Measurements from ENCODE around the gene USP48. TPM values are rescaled to one million over a fixed set of nuclear protein-coding genes. Genes with fewer than 3 reads are reported as not detected.
"Not testable (repeated sequence)": the region's sequence is repeated elsewhere in the genome, so short reads cannot be mapped to it uniquely, and the experiment has no call there.

The USP48 gene
- total RNA-seq, 1 donor from 2014 or later: 74.6 TPM

DNA sequence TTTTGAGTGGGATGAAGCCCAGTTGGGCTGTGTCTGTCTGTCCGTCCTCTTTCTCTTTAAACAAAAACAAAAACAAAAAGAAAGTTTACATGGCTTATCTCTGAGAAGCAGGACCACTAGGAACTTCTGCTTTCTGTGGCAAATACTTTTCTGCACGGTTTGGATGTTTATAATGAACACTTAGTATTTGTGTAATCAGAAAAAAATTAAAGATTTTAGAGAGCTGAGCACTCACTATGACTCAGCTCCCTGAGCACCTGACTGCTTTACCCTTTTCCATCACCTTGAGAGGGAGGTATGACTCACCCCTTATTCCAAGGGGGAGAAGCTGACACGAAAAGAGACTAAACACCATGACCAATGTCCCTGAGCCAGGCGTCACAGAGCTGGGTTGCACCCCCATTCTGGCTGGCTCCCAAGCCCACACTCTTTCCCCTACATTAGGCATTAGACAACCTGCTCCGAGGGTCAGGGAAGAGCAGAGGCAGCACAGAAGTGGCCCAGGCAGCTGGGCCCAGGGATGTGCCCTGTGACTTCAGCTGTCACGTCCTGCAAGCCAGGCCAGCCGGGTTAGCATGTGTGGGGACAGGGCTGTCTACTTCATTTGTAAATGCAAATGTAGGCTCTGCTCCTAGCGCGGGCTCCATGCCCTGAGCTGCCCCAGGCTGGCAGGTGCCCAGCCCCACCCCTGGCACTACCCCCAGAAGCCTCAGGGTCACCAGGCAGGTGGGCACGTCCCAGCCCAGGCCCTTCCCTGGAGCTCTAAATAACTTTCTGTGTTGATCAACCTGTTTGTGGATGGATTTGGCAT lies 144.2 kb downstream of the USP48 start:
- DNase-seq (ENCODE audit: low spot score): no peak

- no peak for DNase-seq (ENCODE audit: low spot score)
Measured at GRCh38 chr1:21637514-21637913, 145.4 kb downstream of the USP48 start.

- no peak for DNase-seq (ENCODE audit: low spot score)
Measured at GRCh38 chr1:21636029-21636428, 146.9 kb downstream of the USP48 start.

DNA sequence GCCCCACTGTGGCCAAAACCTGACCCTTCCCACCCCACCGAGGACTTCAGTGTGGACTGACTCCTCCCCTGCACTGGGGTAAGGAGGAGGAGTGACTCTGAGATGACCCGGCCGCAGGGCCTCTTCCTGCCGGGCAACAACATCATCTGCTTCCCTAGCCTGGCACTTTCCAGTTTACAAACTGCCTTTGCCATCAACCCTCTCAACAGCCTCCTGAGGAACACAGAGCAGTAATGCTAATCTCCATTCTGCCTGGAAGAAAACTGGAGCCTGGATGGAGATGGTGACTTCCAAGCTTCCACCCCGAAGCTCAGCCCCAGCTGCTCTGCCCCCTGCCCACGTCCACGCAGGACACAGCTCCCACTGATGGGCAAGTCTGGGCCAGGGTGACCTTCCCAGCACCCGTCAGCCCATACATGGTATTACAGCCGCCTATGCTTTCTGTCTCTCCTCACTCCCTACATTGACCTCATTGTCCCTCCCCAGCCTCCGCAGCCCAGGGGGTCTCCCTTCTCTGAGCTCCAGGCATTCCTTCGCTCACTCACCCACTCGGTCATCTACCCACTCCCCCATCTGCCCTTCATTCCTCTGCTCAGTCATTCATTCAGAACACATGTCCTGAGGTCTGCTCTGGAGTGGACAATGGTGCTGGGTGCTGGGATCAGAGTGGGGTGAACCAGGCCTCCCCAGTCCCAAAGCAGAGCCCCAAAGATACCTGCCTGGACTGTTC lies 148.0 kb downstream of the USP48 start:
- no peak for DNase-seq (ENCODE audit: low spot score)

DNA sequence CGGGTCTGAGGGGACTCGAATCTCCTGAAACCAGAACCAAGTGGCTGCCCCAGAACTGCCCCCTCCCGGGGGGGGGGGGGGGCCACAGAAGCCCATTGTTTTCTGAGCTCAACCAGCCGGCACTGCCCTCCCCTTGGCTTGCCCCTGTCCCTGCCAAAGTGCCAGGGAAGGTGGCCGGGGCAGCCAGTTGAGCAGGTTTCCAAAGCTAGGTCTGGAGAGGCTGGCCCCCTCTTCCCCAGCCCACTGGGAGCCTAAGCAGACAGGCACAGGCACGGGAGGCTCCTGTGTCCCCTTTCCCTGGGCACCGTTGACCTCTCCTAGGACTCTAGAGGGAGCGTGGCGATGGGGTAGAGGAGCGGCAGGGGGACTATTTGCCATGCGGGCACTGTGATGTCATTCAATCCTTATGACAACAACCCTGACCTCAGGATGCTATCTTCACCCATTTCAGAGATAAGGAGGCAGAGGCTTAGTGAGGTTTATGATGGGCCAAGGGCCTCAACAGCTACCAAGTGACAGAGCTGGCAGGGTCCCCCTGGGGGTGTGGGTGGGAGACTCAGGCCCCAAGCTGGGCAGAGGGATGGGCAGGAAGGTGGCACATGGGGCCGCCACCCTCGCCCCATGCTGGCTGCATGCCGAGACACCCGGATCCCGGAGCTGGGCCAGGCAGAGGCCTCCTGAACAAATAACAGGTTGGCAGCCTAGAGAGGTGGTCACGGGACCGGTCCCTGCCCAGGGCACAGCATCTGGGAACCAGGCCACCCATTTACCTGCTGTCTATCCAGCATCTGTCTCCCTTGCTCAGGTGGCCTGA lies 148.8 kb downstream of the USP48 start:
- DNase-seq (ENCODE audit: low spot score): no peak

DNA sequence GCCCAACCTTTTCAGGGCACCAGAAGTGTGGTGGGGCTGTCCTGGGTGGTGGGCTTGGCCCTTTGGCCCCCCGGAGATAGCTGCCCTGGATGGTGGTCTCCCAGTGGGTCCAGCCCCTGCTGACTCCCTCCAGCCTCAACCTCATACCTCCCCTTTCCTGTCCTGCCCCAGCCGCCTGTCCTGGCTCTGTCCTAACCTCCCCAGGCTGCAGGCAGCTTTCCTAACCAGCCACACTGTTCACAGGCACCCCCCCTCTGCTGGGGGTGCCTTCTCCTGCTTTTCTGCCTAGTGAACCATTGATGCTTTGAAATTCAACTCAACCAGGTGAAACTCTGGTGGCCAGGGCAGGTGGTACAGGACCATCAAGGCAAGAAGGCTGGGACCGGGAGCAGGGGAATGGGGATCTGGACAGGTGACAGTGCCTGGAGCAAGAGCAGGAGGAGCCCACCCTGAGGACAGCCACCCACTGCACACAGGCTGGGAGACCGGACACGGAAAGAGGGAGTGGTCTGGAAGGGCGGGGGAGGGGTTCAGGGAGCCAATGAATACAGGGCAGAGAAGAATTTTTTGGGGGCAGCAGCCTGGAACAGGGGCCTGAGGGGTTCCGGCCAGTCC lies 149.7 kb downstream of the USP48 start:
- no peak for DNase-seq (ENCODE audit: low spot score)

DNA sequence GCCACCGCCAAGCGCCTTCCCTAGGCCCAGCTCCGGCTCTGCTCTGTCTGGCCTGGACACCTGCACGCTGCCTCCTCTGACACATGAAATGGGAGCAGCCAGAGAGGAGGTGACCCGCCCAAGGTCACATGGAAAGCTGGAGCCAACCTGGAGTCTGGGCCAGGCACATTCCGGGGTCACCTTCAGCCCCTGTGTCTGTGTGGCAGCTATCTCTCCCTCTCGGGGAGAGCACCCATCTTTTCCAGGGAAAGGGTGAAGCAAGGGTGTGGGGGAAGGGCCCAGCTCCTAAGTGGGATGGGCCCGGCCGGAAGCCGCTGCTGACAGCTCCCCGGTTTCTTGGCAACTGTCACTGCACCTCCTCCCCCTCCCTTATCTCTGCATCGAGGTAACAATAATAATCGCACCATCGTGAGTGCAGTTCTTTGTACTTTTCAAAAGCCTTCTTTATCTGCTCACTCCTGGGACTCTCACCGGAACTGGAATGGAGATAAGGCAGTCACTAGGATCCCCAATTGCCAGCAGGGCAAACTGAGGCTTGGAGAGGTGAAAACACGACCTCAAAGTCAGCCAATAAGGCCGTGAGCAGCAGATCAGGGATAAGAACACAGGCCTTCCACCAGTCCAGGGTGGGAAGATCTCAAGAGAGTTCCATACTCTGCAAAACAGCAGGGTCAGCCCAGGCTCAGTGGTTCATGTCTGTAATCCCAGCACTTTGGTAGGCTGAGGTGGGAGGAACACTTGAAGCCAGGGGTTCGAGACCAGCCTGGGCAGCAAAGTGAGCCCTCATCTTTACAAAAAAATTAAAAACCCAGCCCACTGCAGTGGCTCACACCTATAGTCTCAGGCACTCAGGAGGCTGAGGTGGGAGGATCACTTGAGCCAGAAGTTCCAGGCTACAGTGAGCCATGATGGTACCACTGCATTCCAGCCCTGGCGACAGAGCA lies 150.7 kb downstream of the USP48 start:
- DNase-seq (ENCODE audit: low spot score): no peak

DNA sequence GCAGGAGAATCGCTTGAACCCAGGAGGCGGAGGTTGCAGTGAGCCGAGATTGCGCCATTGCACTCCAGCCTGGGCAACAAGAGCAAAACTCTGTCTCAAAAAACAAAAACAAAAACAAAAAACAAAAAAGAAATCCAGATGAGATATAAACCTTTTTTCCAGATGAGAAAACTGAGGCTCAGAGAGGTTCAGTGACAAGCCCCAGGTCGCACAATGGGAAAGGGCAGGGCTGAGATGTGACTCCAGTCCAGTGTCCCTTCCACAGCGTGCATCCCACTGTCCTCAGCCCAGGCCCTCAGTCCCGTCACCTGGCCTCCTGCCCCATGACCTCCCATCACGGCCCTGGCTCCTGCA lies 151.4 kb downstream of the USP48 start:
- not testable (repeated sequence) for DNase-seq (ENCODE audit: low spot score)

DNA sequence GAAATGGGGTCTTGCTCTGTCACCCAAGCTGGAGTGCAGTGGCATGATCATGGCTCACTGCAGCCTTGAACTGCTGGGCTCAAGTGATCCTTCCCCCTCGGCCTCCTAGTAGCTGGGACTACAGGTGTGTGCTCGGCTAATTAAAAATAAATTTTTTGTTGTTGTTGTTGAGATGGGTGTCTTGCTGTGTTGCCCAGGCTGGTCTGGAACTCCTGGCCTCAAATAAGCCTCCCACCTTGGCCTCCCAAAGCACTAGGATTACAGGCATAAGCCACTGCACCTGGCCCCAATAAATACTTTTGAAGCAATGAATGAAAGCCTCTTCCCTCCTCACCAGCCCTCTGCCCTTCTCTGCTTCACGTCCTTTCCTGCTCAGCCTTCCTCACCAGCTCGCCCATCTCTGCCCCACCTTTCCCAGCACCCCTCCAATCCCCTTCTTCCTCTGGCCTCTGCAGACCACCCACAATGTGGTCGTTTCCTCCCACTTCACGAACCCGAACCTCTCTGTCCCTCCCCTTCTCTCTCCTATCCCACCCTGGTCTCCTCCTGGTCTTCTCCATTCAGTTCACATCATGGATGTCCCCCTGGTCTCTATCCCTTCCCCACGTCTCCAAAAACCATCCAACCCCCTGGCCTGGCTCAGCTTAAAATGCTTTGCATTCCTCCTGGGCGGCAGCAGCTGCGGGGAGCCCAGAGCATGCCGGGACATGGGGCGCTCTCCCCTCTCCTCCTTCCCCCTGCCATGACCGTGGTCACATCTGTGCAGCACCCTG lies 152.2 kb downstream of the USP48 start:
- DNase-seq (ENCODE audit: low spot score): no peak

DNA sequence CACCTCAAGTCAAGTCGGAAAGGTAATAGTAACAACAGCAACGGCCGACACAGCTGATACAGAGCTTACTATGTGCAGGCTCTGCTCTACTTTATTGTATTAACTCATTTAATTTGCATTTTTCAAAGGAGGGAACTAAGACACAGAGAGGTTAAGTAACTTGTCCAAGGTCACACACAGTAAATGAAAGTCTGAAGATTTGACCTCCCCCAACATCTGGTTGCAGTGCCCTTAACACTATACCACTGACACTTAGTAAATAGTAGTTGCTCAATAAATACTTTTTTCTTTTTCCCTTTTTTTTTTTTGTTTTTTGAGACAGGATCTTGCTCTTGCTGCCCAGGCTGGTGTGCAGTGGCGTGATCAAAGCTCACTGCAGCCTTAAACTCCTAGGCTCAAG lies 153.0 kb downstream of the USP48 start:
- no peak for DNase-seq (ENCODE audit: low spot score)

- DNase-seq (ENCODE audit: low spot score): no peak
Measured at GRCh38 chr1:21628798-21629393, 154.1 kb downstream of the USP48 start.

Other genes starting within 250 kb of the USP48 start
- gene RAP1GAP, start 113.8 kb downstream of the USP48 start, total RNA-seq (ENCODE audit: insufficient read depth, low replicate concordance): 2.2 TPM
- 2.2 TPM for gene LDLRAD2, start 29.1 kb upstream of the USP48 start, total RNA-seq (ENCODE audit: insufficient read depth, low replicate concordance)
- 604 TPM for gene HSPG2, start 154.2 kb upstream of the USP48 start, total RNA-seq (ENCODE audit: insufficient read depth, low replicate concordance)
- not detected for gene CELA3B, start 193.9 kb upstream of the USP48 start, total RNA-seq (ENCODE audit: insufficient read depth, low replicate concordance)
- gene CELA3A, start 218.5 kb upstream of the USP48 start, total RNA-seq (ENCODE audit: insufficient read depth, low replicate concordance): not detected

Data from umbilical cord (tissue), 2 donors.